ENCODE results near the gene RGS3. TPM values are rescaled to one million over a fixed set of nuclear protein-coding genes. Genes with fewer than 3 reads are reported as not detected.

The RGS3 gene
- total and polyA plus RNA-seq, 10 of the 15 experiments (the other 5 are each of a cell fraction or from before 2014, with no cell fraction given): 2.9 to 138 (median 28.8) TPM

DNA sequence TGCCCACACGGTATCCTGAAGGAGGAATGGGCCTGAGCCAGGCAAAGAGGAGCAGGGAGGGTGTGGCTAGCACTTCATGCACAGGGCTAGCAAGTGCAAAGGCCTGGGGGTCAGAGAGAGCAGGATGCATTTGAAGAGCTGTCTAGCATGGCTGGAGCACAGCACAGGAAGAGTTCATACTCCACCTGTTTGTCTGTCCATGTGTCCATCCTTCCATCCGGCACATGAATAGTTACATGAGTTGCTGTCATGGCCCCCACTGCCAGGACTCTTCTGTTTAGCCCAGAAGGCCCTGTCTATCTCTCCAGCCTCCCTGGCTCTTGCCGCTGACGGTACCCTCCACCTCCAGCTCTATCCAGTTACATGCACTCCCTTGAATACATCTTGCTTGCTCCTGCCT is 17.1 kb downstream of the RGS3 start:
- no peak for DNase-seq (ENCODE audit: low read depth, low spot score)
- no peak overlapping the region for H3K4me2 ChIP-seq (ENCODE audit: control insufficient read depth, insufficient read depth)
- SMC1A ChIA-PET (ENCODE audit: uncharacterized antibody, unreplicated experiment): no interaction called here
- no peaks in the 10 kb centered on the region; the same call in 1 of the 2 replicates for H3K4me1 ChIP-seq (ENCODE audit: control insufficient read depth, insufficient read depth, low read length)
- H3K27me3 ChIP-seq (replicated peaks in 1 of 2; ENCODE audit: control insufficient read depth in 2 of 2, insufficient read depth in 2 of 2, low read length in 1 of 2): no peaks in the 10 kb centered on the region; a peak in 1 of 4 replicates
- no TSS peak for BruUV-seq (replicated peaks)
- POLR2A ChIA-PET: no interaction called here
- H3K36me3 ChIP-seq (ENCODE audit: control insufficient read depth in 2 of 2, insufficient read depth in 2 of 2, low read length in 1 of 2): no peaks in the 10 kb centered on the region
- no peak overlapping the region for H3K9ac ChIP-seq (ENCODE audit: control insufficient read depth, insufficient read depth, low read length)
- H3K79me2 ChIP-seq (ENCODE audit: control insufficient read depth, insufficient read depth, low read length): no peaks in the 10 kb centered on the region
- no peak for TF ChIP-seq NR2C2 (IDR thresholded peaks at IDR 0.05; ENCODE audit: borderline replicate concordance, control insufficient read depth, insufficient read length, low read depth)
- no peak for TF ChIP-seq SMC3 (IDR thresholded peaks at IDR 0.05; ENCODE audit: borderline replicate concordance, low read length)
- no peak for TF ChIP-seq CBX3 (IDR thresholded peaks at IDR 0.05; ENCODE audit: borderline replicate concordance, low read depth)
- no peak for TF ChIP-seq SIX5 (IDR thresholded peaks at IDR 0.05; ENCODE audit: low read depth, low read length, severe bottlenecking)
- no peak for TF ChIP-seq KLF5 (IDR thresholded peaks at IDR 0.05; ENCODE audit: partially characterized antibody)
- TF ChIP-seq NFYB (IDR thresholded peaks at IDR 0.05; ENCODE audit: insufficient read depth, low read depth, low read length): no peak
- no peak for TF ChIP-seq RBBP5 (conservative IDR thresholded peaks at IDR 0.05)
- no peak for TF ChIP-seq SKIL (IDR thresholded peaks at IDR 0.05; ENCODE audit: low read depth, poor library complexity, severe bottlenecking)
- TF ChIP-seq KAT2A (conservative IDR thresholded peaks at IDR 0.05; ENCODE audit: control insufficient read depth, low read depth, low read length): no peak
- TF ChIP-seq MEF2B (IDR thresholded peaks at IDR 0.05; ENCODE audit: partially characterized antibody, poor library complexity, severe bottlenecking): no peak
- TF ChIP-seq BMI1 (IDR thresholded peaks at IDR 0.05; ENCODE audit: borderline replicate concordance): no peak
- TF ChIP-seq EZH2 (IDR thresholded peaks at IDR 0.05; ENCODE audit: borderline replicate concordance, control insufficient read depth, low read depth, low read length): no peak
- no peak for TF ChIP-seq NFIC (IDR thresholded peaks at IDR 0.05; ENCODE audit: low read depth, low read length)
- TF ChIP-seq CREB1 (IDR thresholded peaks at IDR 0.05; ENCODE audit: low read depth): no peak
- ATAC-seq: no peak
- no peaks in the 10 kb centered on the region for H4K20me1 ChIP-seq (ENCODE audit: control insufficient read depth, insufficient read depth)
- H3K9me3 ChIP-seq (replicated peaks; ENCODE audit: control insufficient read depth, insufficient read depth, low read length): no peaks in the 10 kb centered on the region
- H2AFZ ChIP-seq (ENCODE audit: control insufficient read depth, low read depth, low read length): no peak overlapping the region
- no peak overlapping the region for H3K4me3 ChIP-seq
- intact Hi-C loops (cut with micrococcal nuclease; ENCODE audit: unreplicated experiment): no loop called here
- 94% methylated on average over 4 of the region's 4 CpGs for WGBS (ENCODE audit: insufficient coverage, insufficient replicate concordance, low lambda C conversion rate, missing lambda C conversion rate)
- no peak overlapping the region for H3K27ac ChIP-seq (ENCODE audit: control insufficient read depth, insufficient read depth)
- CTCF ChIA-PET: no interaction called here
- in situ Hi-C loops (cut with MboI): no loop called here
- RAD21 ChIA-PET (ENCODE audit: unreplicated experiment): no interaction called here
- no peak for FAIRE-seq

Measured in GM12878 (cell line).